HG03039 (cell line): ENCODE results near the gene MAST2.

Experiments
- ATAC-seq: cut with Tn5 transposase; IDR thresholded peaks from one replicate; pipeline ENCODE4 v1.9.1; 2021; ENCODE audit warnings: mild to moderate bottlenecking, moderate library complexity; ENCODE audit not compliant: unreplicated experiment

MAST2 gene

GRCh38 chr1:45974541-45975269 is 171.3 kb downstream of the MAST2 start:
- ATAC-seq, result no peak

GRCh38 chr1:45976623-45977022 is 173.2 kb downstream of the MAST2 start:
- ATAC-seq, result no peak

- no peak for ATAC-seq
Observed at GRCh38 chr1:45979074-45979777, 175.8 kb downstream of the MAST2 start.

- no peak for ATAC-seq
Observed at GRCh38 chr1:45979778-45980176, 176.4 kb downstream of the MAST2 start.

- no peak for ATAC-seq
Observed at GRCh38 chr1:45982359-45982758, 178.9 kb downstream of the MAST2 start.

- ATAC-seq, result no peak
Observed at GRCh38 chr1:45983967-45984366, 180.6 kb downstream of the MAST2 start.

- no peak for ATAC-seq
Observed at GRCh38 chr1:45987204-45987603, 183.8 kb downstream of the MAST2 start.

GRCh38 chr1:45989249-45989648 is 185.8 kb downstream of the MAST2 start:
- ATAC-seq, result no peak

GRCh38 chr1:45994423-45994822 is 191.0 kb downstream of the MAST2 start:
- ATAC-seq, result no peak

GRCh38 chr1:45995298-45995697 is 191.9 kb downstream of the MAST2 start:
- no peak for ATAC-seq

- no peak for ATAC-seq
Observed at GRCh38 chr1:45998020-45998617, 194.7 kb downstream of the MAST2 start.

GRCh38 chr1:45999507-45999906 is 196.1 kb downstream of the MAST2 start:
- no peak for ATAC-seq

GRCh38 chr1:46001081-46001785 is 197.8 kb downstream of the MAST2 start:
- ATAC-seq, result no peak

- ATAC-seq, result no peak
Observed at GRCh38 chr1:46002551-46003150, 199.2 kb downstream of the MAST2 start.

GRCh38 chr1:46003315-46003714 is 199.9 kb downstream of the MAST2 start:
- no peak for ATAC-seq

GRCh38 chr1:46004492-46004891 is 201.1 kb downstream of the MAST2 start:
- no peak for ATAC-seq

GRCh38 chr1:46005594-46005993 is 202.2 kb downstream of the MAST2 start:
- ATAC-seq, result no peak

- ATAC-seq, result no peak
Observed at GRCh38 chr1:46008585-46008984, 205.2 kb downstream of the MAST2 start.

GRCh38 chr1:46010611-46011010 is 207.2 kb downstream of the MAST2 start:
- no peak for ATAC-seq

GRCh38 chr1:46011121-46011695 is 207.8 kb downstream of the MAST2 start:
- no peak for ATAC-seq

- ATAC-seq, result no peak
Observed at GRCh38 chr1:46012236-46012635, 208.8 kb downstream of the MAST2 start.
